H1 (cell line): ENCODE measurements around the gene SETX. TPM values are rescaled to one million over a fixed set of nuclear protein-coding genes. Genes with fewer than 3 reads are reported as not detected.

Source experiments
- ATF2 ChIP-seq: IDR thresholded peaks from 2 replicates; pipeline ENCODE4 v1.6.1; 2012; ENCODE audit warnings: low read length, inconsistent platforms
- CTCF ChIP-seq, 3 experiments: IDR thresholded peaks; 1 replicate in 2 of 3; 2 replicates in 1 of 3; pipeline versions ENCODE4 v1.5.1 to v1.6.1; 2011; ENCODE audit warnings: low read length in 3 of 3, mild to moderate bottlenecking in 3 of 3, inconsistent platforms in 2 of 3, low read depth in 1 of 3, moderate library complexity in 1 of 3; ENCODE audit not compliant: insufficient read depth in 1 of 3; ENCODE audit errors: control extremely low read depth in 1 of 3
- JUND ChIP-seq: IDR thresholded peaks from 2 replicates; pipeline ENCODE4 v1.6.1; 2011; ENCODE audit warnings: mild to moderate bottlenecking, improper control_type of control experiment, low read length
- MAX ChIP-seq: IDR thresholded peaks from 2 replicates; pipeline ENCODE4 v1.6.1; 2012; ENCODE audit warnings: inconsistent platforms
- SIN3A ChIP-seq, 2 experiments: IDR thresholded peaks in 1 of 2; conservative IDR thresholded peaks in 1 of 2; 2 replicates each; pipeline ENCODE4 v1.6.1; 2011 to 2012; ENCODE audit warnings: low read length in 2 of 2, improper control_type of control experiment in 1 of 2, low read depth in 1 of 2, mild to moderate bottlenecking in 1 of 2
- SP4 ChIP-seq: IDR thresholded peaks from 2 replicates; pipeline ENCODE4 v1.6.1; 2012; ENCODE audit warnings: low read length, inconsistent platforms
- polyA plus RNA-seq, 7 experiments: library from polyadenylated mRNA; depleted of rRNA in 3 of 7; stranded (reverse) in 5 of 7; unstranded in 2 of 7; fragments of >200 nt in 5 of 7; fragments of 200-250 nt in 2 of 7; gene quantifications; 1 replicate in 5 of 7; 2 replicates in 1 of 7; 4 replicates in 1 of 7; pipeline versions ENCODE4 v1.2.1 to v1.2.3, GENCODE V29; 2011 to 2013; ENCODE audit warnings: missing spikeins in 2 of 7, mixed read lengths in 2 of 7
- total RNA-seq: library from RNA; stranded (reverse); fragmentation: NEBNext Ultra II Directional; extraction: Animal tissue kit (Norgen Biotek cat#: 25700); gene quantifications from 2 replicates; pipeline ENCODE4 v1.2.1, GENCODE V29; 2021

SETX gene
- total and polyA plus RNA-seq, 2 of the 8 experiments (the other 6 are each of a cell fraction or from before 2014, with no cell fraction given) = 15.1 to 37.9 TPM

- TF ChIP-seq CTCF (IDR thresholded peaks at IDR 0.05; ENCODE audit: control extremely low read depth in 1 of 3, insufficient read depth in 1 of 3, low read depth in 1 of 3, low read length in 3 of 3) (peak in 1 of 3 experiments; percentile 10; a peak in 1 of 4 replicates), SP4 (no peak), ATF2 (peak; percentile 90), MAX (no peak), SIN3A (conservative IDR thresholded peaks at IDR 0.05 in 1 of 2, IDR thresholded peaks at IDR 0.05 in 1 of 2; ENCODE audit: low read depth in 1 of 2, low read length in 2 of 2) (0 out of 4 replicates have a peak, but pooled peaks have one; percentile 30 to 74), JUND (peak; percentile 94)
These were observed 140.7 kb downstream of the SETX start (continued) for GRCh38 chr9:132214027-132214622.
